ENCODE measurements around the gene RBBP4.

- TF ChIP-seq ZNF639 (CRISPR knock-in tag; conservative IDR thresholded peaks at IDR 0.05) (no peak), JUN (CRISPR knock-in tag; IDR thresholded peaks at IDR 0.05) (no peak), MAX (IDR thresholded peaks at IDR 0.05) (no peak), CTCF (CRISPR knock-in tag; IDR thresholded peaks at IDR 0.05) (no peak)
Observed at GRCh38 chr1:32676945-32677344, 25.9 kb downstream of the RBBP4 start.
